T-helper 1 cell treated with Interleukin-12 subunit alpha and Interleukin-12 subunit beta and Interleukin-4 antibody, amounts not matched to agents 30 μg/mL and 1 μg/mL, for 36 hours (primary cell): ENCODE data around the gene TAB2.

Source experiments
- H3K27ac Mint-ChIP-seq: one replicate; pipeline ENCODE4 v1.8.0; 2021; ENCODE audit warnings: mild to moderate bottlenecking, mixed read lengths
- H3K27me3 Mint-ChIP-seq: one replicate; pipeline ENCODE4 v1.8.0; 2021; ENCODE audit warnings: low read depth, mixed read lengths
- H3K36me3 Mint-ChIP-seq: one replicate; pipeline ENCODE4 v1.8.0; 2021; ENCODE audit warnings: low read depth, mixed read lengths
- H3K4me1 Mint-ChIP-seq: one replicate; pipeline ENCODE4 v1.8.0; 2021; ENCODE audit warnings: low read depth, mixed read lengths
- H3K4me3 Mint-ChIP-seq: one replicate; pipeline ENCODE4 v1.8.0; 2021; ENCODE audit warnings: mild to moderate bottlenecking, moderate library complexity, mixed read lengths
- H3K9me3 Mint-ChIP-seq: one replicate; pipeline ENCODE4 v1.8.0; 2021; ENCODE audit warnings: mixed read lengths

TAB2 gene

DNA sequence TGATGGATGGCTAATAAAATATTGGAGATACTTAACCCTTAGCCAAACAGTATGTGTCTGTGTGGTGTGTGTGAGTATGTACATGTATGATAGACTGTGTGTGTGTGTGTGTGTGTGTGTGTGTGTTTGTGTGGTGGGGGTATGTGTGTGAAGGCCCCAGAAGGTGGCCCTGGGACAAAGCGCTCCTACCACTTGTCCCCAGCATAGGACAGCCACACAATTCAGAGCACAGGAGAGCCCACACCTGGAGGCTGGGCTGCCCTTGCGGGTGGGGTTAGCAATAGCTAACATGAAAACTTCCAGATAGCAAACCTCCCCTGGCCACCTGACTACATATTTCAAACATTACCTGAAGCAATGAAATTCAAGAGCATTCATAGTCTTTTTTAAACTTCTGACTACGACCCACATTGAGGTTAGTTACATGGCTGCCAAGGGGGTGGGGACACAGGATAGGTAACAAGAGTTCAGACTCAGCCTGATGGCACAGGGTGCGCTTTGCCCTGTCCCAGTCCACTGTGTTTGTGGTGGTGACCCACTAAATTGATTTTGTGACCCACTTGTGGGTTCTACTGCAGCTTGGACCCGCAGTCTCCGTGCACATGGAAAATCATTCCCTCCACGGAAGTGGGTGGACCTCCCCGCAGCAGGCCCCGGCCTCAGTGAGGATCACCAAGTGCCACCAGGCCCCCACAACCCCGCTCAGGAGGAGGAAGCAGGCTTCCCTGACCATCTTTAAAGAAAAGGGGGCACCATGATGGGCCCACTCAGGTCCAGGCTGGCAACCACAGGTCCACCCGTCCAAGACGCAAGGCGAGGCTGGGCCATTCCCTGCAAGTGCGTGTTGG is 132.5 kb downstream of the TAB2 start:
- H3K9me3 Mint-ChIP-seq = no peaks in the 10 kb centered on the region
- H3K27ac Mint-ChIP-seq = no peak overlapping the region
- peak overlapping the region; percentile 48 for H3K4me3 Mint-ChIP-seq

DNA sequence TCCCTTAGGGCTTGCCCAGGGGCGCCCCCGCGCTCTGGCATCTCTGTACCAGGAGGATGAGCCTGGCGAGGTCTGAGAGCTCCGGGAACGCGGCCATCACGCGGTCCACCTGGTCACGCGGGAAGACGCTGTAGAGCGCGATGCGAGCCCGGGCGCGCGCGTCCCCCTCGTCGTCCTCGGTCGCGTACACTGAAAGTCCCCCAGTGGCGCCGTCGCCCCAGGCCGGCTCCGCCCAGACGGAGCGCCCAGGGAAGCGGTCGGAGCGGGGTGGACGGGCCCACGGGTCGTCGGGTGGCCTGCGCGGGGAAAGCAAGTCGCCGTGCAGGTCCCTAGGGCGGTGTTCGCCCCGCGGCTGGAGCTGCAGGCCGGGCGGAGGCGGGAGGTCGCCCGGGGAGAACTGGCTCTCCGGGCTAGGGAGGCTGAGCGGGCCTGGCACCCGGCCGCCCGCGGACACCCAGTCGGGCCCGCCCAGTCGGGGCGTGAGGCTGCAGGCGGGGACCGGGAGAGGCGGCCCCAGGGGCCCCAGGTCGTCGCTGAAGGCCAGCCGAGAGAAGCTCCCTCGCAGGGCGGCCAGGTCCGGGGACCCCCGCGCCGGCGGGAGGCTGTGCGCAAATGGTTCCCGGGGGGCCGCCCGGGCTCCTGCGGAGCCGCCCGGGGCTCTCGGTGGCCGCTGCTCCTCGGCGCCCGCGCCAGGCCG is 133.3 kb downstream of the TAB2 start:
- H3K4me1 Mint-ChIP-seq = peaks cover 2% of the 10 kb centered on the region
- H3K36me3 Mint-ChIP-seq = peaks cover 26% of the 10 kb centered on the region
- no peak overlapping the region for H3K27ac Mint-ChIP-seq
- no peaks in the 10 kb centered on the region for H3K9me3 Mint-ChIP-seq
- H3K4me3 Mint-ChIP-seq = no peak overlapping the region
- H3K27me3 Mint-ChIP-seq = no peaks in the 10 kb centered on the region

More for the DNA sequence above, 132.5 kb downstream of the TAB2 start:
- H3K27me3 Mint-ChIP-seq = no peaks in the 10 kb centered on the region
- peaks cover 2% of the 10 kb centered on the region for H3K4me1 Mint-ChIP-seq
- peaks cover 24% of the 10 kb centered on the region for H3K36me3 Mint-ChIP-seq

DNA sequence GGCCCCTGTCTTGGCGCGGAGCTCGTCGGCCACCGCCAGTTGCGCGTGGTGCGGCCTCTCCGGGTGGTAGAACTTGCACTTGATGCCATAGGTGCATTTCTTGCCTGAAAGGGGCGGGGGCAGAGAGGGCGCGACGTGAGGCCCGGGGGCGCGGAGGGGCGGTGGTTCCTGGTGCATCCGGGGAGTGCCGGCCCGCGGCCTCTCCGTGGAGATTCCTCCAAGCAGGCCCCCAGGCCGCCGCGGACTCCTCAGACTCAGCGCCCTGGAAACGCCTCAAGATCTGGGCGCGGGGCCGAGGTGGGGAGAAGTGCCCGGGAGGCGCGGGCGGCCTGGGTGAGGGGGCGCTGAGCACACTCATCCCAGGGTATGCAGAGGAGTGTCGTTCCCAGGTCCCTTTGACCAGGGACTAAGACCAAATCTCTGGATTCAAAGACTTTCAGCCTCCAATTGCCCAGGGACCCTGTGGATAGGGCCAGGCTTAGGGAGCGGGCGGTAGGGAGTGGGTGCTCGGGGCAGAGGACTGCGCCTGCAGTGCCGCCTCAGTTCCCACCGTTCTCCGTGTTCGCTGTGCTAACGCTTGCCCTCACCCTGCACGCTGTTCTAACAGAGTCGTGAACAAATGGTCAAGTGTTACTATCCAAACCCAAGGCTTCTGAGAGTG is 134.0 kb downstream of the TAB2 start:
- H3K27ac Mint-ChIP-seq = no peak overlapping the region
- H3K36me3 Mint-ChIP-seq = peaks cover 23% of the 10 kb centered on the region
- H3K9me3 Mint-ChIP-seq = no peaks in the 10 kb centered on the region
- no peaks in the 10 kb centered on the region for H3K27me3 Mint-ChIP-seq
- no peak overlapping the region for H3K4me3 Mint-ChIP-seq
- H3K4me1 Mint-ChIP-seq = peaks cover 2% of the 10 kb centered on the region

DNA sequence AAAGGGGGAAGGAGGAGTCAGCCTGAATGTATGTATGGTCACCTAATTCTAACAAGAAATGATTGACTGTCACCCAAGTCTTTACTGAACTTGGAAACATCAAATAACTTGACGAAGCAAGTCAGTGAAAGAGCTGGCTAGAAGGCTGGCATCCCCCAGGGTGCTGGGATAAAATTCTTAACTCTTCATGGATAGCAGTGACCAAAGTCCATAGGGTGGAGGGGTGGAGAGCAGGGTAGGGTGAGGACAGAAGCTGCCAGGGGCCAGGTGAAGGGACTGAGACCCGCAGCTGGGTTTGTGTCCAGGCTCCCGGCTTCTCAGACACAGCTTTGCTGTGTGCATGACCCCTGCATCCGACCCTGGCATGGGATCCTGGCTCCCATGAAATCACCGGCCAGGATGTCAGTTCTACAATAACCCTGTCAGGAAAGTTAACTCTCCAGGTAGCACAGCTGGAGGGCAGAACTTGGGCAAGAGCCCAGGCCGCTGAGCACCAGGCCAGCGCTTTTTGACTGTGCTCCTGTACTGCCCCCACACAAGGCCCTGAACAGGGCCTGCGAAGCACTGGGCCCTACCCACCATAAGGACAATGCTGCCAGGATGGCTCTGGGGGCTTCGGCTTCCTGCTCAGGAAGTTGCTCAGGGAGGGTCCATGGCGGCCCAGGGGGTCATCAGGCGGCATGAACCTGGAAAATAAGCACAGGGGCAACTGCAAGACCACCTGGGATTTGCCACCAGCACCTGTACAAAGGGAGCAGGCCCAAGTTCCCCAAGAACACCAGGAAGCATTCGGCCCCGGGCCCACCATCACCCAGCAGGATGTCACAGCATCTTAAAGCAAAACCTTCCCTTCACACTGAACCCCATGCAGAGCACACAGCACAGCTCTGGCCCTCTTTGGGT is 134.8 kb downstream of the TAB2 start:
- Mint-ChIP-seq H3K36me3 (peaks cover 23% of the 10 kb centered on the region), H3K4me3 (no peak overlapping the region), H3K27ac (peak overlapping the region; percentile 65)

DNA sequence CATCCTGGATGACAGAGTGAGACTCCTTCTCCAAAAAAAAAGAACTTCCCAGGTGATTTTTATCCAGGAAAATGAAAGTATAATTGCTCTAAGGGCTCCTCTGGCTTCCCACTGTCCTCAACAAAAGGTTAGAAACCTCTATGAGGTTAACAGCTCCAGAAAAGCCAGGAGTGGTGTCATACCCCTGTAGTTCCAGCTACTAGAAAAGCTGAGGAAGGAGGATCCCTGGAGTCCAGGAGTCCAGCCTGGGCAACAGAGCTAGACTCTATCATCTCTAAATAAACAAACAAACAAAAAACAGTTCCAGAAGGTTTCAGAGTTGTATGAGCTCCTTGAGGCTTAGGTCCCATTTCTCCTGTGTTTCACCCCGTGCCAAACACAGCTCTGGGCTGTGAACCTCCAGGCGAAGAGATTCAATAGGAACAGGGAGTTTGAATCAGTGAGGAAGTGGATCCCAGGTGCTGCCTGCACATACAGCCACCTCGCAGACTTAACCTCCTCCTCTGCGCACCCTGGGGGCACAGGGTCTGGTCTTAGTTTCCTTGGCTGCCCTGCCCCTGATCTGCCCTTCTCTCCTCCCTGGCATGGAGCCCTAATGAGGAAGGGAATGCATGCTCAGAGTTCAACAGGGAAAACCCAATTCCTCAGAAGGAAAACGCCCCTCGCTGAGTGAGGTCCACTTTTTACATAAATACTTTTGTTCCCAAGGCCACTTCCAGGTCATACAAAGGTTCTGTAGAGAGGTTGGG is 136.3 kb downstream of the TAB2 start:
- Mint-ChIP-seq H3K36me3 (peaks cover 31% of the 10 kb centered on the region), H3K27ac (no peak overlapping the region), H3K9me3 (no peaks in the 10 kb centered on the region), H3K27me3 (no peaks in the 10 kb centered on the region), H3K4me1 (peaks cover 1% of the 10 kb centered on the region), H3K4me3 (no peak overlapping the region)

More for the DNA sequence above, 134.8 kb downstream of the TAB2 start:
- H3K27me3 Mint-ChIP-seq = no peaks in the 10 kb centered on the region
- no peaks in the 10 kb centered on the region for H3K4me1 Mint-ChIP-seq
- H3K9me3 Mint-ChIP-seq = no peaks in the 10 kb centered on the region

DNA sequence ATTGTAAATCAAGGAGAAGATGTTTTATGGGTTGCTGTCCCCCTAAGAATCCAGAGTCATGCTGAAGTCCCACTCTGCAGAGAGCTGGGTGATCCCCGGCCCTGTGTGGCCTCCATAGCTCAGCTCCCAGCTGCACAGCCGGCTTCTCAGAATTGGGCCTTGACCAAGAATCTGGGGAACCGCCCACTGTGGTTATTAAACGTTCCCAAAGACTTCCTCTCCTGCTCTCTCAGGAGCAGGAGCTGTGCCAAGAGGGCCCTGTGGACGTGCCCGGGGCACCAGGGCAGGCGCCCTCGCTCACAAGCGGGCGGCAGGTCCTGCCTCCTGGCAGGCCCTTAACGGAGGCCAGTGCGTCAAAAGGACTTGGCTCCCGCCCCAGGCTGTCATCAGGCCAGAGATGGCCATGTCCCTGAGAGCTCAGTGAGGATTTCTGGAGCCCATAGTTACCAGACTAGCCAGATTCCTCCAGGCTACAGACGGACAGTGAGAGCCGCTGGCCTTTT is 136.9 kb downstream of the TAB2 start:
- Mint-ChIP-seq H3K27ac (no peak overlapping the region), H3K27me3 (no peaks in the 10 kb centered on the region), H3K4me1 (peaks cover 2% of the 10 kb centered on the region), H3K4me3 (no peak overlapping the region), H3K9me3 (no peaks in the 10 kb centered on the region), H3K36me3 (peaks cover 37% of the 10 kb centered on the region)

DNA sequence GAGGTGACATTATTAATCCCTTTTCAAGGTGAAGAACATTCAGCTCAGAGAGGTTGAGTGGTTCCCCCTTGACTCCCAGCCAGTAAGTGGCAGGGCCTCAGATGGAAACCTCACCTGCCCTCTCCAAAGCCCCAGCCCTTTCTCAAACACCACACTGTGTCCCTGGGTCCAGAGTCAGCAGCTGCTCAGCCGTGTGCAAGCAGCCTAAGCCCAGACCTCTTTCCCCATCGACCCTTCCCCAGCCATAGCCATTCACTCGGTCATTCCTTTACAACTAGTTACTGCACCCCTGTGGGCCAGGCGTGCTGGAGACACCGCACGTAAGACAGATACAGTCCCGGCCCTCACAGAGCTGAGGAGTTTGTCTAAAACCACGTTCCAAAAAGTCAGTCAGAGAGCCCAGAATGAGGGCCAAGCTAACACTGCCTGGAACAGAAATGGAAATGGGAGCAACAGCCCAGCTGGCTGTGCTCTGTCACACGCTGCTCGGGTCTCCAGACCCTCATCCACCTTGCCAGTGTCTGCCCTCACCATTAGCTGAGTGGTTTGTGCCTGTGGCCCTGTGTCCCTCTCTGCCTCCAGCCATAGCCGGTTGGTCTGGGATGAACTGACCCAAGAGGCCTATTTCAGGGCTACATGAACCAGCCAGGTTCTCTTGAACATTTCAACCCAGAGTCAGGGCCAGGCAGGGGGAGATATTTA is 137.7 kb downstream of the TAB2 start:
- no peaks in the 10 kb centered on the region for H3K27me3 Mint-ChIP-seq
- peaks cover 2% of the 10 kb centered on the region for H3K4me1 Mint-ChIP-seq
- no peaks in the 10 kb centered on the region for H3K9me3 Mint-ChIP-seq
- no peak overlapping the region for H3K27ac Mint-ChIP-seq
- peaks cover 32% of the 10 kb centered on the region for H3K36me3 Mint-ChIP-seq
- H3K4me3 Mint-ChIP-seq = no peak overlapping the region

DNA sequence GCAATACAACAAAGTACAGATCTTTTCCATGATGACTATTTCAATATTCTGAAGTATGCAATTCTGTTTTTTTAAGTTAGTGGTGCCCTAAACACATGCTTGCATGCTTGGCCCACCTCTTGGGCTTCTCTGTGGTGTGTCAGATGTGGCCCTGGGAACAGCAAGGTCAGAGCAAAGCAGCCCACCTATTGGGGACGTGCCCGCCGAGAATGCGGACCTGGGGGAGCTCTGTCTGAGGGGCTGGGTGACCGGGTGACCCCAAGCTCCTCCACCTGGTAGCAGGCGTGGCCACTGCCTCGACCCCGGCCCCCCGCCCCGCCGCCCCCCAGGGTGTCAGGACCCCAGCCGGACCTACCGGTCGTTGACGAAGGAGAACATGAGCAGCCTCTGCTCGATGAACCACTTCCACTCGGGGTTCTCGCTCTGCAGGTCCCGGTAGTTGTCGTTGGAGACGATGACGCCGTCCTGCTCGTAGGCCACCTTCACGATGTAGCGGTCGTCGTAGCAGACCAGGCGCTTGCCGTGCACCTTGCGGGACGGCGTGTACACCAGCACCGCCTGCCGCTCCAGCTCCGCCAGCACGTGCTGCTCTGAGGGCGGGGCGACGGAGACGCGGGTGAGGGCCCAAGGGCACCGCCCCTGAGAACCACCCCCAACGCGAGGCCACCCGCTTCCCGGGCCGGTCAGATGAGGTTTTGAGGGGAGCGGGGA is 139.0 kb downstream of the TAB2 start:
- Mint-ChIP-seq H3K27ac (no peak overlapping the region), H3K4me3 (no peak overlapping the region), H3K9me3 (no peaks in the 10 kb centered on the region), H3K4me1 (peaks cover 2% of the 10 kb centered on the region), H3K27me3 (no peaks in the 10 kb centered on the region), H3K36me3 (peaks cover 35% of the 10 kb centered on the region)

DNA sequence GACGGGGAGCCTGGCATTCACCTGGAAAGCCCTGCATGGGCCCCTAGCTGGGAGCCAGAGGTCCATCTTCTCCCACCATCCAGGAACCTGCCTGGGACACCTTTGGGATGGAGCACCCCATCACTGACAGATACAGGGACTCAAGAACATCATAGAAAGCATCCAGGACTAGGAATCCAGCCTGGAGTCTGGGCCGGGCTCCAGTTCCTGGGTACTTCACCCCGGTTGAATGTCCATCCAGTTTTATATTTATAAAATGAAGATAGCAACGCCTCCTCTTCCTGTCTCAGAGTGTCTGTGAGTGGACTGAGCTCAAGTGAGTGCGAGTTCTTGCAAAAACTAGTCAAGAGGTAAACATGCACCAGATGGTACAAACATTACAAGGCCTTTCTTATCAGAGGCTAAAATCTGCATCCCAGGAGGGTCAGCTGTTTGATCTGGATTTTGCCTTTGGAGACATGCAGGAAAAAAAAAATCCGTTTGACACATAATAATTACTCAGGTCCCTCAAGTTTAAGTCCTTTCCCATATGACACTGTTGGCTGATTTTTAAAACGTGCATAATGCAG is 139.9 kb downstream of the TAB2 start:
- no peaks in the 10 kb centered on the region for H3K27me3 Mint-ChIP-seq
- no peak overlapping the region for H3K4me3 Mint-ChIP-seq
- H3K4me1 Mint-ChIP-seq = peaks cover 2% of the 10 kb centered on the region
- peaks cover 37% of the 10 kb centered on the region for H3K36me3 Mint-ChIP-seq
- no peak overlapping the region for H3K27ac Mint-ChIP-seq
- no peaks in the 10 kb centered on the region for H3K9me3 Mint-ChIP-seq

DNA sequence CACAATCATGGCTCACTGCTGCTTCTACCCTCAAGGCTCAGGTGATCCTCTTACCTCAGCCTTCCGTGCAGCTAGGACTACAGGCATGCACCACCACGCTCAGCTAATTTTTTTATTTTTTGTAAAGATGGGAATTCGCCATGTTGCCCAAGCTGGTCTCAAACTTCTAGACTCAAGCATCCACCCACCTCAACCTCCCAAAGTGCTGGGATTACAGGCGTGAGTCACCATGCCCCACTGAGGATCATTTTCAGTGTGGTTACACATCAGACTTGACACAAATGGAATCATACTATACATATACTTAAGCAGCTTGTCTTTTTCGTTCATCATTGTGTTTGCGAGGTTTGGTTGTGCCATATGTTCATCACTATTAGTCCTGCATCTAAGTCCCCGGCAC is 140.7 kb downstream of the TAB2 start:
- Mint-ChIP-seq H3K4me3 (no peak overlapping the region), H3K27me3 (no peaks in the 10 kb centered on the region)

DNA sequence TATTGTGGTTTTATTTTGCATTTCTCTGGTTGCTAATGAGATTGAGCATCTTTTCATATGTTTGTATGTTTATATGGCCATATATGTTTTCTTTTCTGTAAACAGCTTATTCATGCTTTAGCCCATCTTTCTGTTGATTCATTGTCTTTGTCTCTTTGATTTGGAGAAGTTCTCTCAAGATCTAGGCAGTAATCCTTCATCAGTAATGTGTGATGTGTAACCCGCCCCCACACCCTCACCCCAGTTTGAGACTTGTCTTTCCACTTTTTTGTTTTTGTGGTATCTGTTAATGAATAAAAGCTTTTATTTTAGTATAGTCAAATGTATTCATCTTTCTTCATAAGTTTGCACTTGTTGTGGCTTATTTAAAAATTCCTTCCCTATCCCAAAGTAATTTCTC is 141.3 kb downstream of the TAB2 start:
- H3K4me1 Mint-ChIP-seq = peaks cover 8% of the 10 kb centered on the region
- no peak overlapping the region for H3K4me3 Mint-ChIP-seq
- H3K36me3 Mint-ChIP-seq = peaks cover 40% of the 10 kb centered on the region
- no peaks in the 10 kb centered on the region for H3K9me3 Mint-ChIP-seq
- no peaks in the 10 kb centered on the region for H3K27me3 Mint-ChIP-seq
- peak overlapping the region; percentile 16 for H3K27ac Mint-ChIP-seq

More for the DNA sequence above, 140.7 kb downstream of the TAB2 start:
- Mint-ChIP-seq H3K36me3 (peaks cover 36% of the 10 kb centered on the region), H3K9me3 (no peaks in the 10 kb centered on the region), H3K27ac (no peak overlapping the region), H3K4me1 (peaks cover 5% of the 10 kb centered on the region)

DNA sequence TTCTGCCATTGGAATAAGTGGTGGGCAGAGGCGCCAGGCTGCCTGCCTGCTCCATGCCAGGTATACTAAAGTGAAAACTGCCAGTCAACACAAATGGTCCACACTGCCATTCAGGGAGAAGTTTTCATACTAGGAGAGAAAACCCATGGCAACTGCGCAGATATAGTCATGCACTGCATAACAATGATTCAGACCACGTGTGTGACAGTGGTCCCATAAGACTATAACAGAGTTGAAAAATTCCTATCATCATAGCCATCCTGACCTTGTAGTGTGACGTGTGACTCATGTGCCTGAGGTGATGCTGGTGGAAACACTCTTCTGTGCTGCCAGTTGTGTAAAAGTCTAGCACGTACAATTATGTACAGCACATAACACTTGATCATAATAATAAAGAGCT is 142.2 kb downstream of the TAB2 start:
- Mint-ChIP-seq H3K9me3 (no peaks in the 10 kb centered on the region), H3K4me3 (no peak overlapping the region), H3K27ac (no peak overlapping the region), H3K4me1 (peaks cover 17% of the 10 kb centered on the region), H3K27me3 (no peaks in the 10 kb centered on the region), H3K36me3 (peaks cover 44% of the 10 kb centered on the region)
